DMS53 treated with DMSO at 0.1 percent for 48 hours (cell line): ENCODE measurements around the gene PDXDC1.
A peak's percentile ranks its signal among the peaks of the same experiment; 100 is the strongest.
"Not testable (repeated sequence)": the region's sequence is repeated elsewhere in the genome, so short reads cannot be mapped to it uniquely, and the experiment has no call there.

Experiments
- DNase-seq: peaks from one replicate; lab custom pipeline; 2025; ENCODE audit not compliant: unreplicated experiment; lab: John Stamatoyannopoulos, UW

The PDXDC1 gene

DNA sequence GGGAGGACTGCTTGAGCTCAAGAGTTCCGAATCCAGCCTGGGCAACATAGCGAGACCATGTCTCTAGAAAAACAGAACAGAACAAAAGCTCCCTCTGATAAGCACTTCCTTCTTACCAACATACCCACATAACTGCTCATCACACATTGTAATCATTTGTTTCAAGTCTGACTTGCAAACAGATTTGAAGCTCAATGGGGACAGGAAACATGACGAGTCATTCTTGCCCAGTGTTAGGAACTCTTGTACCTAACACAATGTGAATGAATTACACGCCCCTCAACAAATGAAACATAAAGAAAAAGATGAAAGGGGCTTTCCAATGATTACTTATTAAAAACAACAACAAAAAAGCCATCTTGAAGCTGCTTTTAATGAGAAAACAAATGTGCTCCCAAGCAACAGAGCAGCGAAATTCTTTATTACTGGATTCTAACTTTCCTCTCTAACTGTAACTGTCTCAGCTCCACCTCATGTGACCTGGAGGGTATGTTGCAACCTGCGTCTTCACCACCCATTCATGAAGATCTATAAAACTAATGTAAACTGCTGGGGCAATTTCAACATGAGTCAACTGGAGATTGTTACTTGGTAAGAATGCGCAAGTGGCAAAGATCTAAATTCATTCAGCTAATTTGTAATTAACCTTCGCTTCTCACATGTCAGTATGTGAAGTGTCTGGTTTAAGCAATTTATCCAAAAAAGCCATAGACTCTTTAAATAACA is 87.4 kb downstream of the PDXDC1 start:
- DNase-seq = not testable (repeated sequence)

DNA sequence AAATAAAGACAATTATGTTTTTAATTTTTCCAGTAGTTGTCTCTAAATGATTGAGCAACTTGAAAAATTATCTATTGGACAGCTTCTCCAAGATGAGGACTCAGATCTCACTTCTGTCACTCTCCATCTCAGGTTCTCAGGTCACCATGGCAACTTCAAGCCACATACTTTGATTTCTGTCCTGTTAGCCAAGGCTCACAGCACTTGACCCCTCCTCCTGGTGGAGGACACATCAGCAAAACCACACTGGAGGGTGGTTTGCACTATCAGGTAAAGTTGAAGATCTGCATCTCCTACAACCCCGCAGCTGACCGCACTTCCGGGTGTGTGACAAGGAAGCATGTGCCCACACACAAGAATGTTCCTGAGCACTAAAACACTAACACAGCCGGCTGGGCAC is 91.1 kb downstream of the PDXDC1 start:
- not testable (repeated sequence) for DNase-seq

- not testable (repeated sequence) for DNase-seq
Measured at GRCh38 chr16:15066690-15067089, 91.9 kb downstream of the PDXDC1 start.

GRCh38 chr16:15071013-15071412 is 96.2 kb downstream of the PDXDC1 start:
- DNase-seq = not testable (repeated sequence)

DNA sequence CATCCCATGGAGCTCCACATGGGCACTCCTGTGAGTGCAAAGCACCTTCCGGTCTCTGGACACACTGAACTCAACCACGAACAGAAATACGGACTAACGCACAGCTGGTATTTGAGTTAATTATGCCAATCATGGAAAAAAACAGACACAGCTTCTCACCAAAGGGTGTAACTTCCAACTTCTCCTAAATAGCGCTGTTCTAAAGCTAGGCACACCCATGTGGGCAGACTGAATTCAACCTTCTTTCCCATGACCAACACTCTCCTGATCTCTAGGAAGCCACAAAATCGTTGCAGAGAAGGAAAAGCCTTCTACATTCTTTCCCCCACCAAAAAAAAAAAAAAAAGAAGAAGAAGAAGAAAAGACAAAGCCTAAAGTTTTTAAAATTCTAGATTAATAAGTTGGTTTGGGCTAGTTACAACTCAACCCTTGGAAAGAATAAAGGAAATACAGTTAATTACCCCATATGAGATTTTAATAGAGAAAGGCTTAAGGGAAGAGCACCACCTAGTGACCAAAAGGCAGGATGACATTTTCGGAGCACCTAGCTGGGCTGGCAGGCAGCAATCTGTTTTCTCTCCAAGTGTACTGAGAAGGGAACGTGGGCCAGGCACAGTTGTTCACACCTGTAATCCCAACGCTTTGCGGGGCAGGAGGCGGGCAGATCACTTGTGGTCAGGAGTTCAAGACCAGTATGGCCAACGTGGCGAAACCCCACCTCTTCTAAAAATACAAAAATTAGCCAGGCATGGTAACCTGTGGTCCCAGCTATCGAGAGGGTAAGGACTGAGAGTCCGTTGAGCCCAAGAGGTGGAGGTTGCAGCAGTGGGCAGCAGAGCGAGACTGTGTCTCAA is 97.3 kb downstream of the PDXDC1 start:
- not testable (repeated sequence) for DNase-seq

DNA sequence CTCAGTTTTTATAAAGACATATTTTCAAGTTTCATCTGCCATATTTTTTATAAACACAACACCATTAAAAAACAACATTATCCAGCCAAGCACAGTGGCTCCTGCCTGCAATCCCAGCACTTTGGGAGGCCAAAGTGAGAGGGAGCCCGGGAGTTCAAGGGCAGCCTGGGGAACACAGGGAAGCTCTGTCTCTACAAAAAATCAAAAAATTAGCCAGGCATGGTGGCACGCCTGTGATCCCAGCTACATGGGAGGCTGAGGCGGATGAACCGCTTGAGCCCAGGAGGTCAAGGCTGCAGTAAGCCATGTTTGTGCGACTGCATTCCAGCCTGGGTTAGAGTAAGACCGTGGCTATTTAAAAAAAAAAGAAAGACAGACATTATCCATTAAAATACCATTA is 98.3 kb downstream of the PDXDC1 start:
- DNase-seq = no peak

DNA sequence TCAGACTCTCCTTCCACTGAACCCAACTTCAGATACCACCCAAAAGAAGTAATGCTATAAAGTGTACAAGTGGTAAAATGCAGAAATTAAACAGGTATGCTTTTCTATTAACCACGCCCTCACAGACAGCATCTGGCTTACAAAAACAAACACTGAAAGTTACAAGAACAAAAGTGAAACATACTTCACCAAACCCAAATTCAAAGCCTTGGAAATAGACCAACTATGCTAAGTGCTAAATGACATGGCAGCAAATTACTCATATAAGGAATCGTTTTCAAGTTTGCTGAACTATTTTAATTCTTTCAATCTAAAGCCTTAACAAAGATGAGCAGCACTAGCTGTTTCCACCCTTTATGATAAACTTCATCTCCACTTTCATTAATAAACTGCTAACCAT is 101.3 kb downstream of the PDXDC1 start:
- DNase-seq = not testable (repeated sequence)

- DNase-seq = not testable (repeated sequence)
Measured at GRCh38 chr16:15080883-15081282, 106.1 kb downstream of the PDXDC1 start.

DNA sequence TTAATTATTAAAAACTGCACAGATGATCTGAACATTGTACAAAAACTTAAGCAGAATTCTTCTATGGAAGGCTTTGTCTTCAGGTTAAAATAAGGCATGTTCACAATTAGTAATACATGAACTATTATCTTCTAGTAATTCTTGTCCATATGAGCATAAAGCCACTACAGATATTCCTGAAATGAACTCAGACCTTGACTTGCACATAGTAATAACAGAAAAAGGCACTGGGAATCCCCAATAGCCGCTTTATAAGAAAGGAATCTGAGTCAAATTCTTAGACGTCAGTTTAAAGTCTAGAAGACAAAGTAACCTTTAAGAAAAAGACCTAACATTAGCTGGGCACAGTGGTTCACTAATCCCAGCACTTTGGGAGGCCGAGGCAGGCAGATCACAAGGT is 108.0 kb downstream of the PDXDC1 start:
- DNase-seq = not testable (repeated sequence)

DNA sequence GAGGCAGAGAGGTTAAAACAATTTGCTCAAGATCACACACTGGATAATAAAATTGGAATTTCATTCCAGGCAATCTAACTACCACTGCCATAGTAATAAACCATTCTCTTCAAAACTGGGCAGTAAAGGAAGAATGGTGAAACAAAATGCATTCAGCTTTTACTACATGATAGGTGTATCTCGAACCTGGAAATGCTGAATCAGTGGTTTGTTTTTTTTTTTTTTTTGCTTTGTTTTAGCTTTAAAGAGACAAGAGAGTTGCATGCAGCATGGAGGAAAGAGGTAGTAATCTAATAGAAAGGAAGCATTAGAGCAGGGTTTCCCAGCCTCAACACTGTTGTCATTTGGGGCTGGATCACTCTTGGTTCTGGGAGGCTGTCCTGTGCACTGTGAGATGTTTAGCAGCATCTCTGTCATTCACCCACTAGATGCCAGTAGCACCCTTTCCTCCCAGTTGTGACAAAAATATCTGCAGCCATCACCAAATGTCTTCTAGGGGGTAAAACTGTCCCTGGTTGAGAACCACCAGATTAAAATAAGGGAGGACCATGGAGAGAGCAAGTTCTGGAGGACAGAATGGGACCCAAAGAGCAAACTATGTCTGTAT is 115.9 kb downstream of the PDXDC1 start:
- not testable (repeated sequence) for DNase-seq

GRCh38 chr16:15093571-15093954 is 118.7 kb downstream of the PDXDC1 start:
- not testable (repeated sequence) for DNase-seq

GRCh38 chr16:15093955-15094827 is 119.4 kb downstream of the PDXDC1 start, which contains the start of gene RRN3:
RRN3 (minus strand) TSS chr16:15094272; CDS start chr16:15094233, 39 bp downstream.
- DNase-seq = peak; percentile 55

- DNase-seq = not testable (repeated sequence)
Measured at GRCh38 chr16:15096583-15096972, 121.8 kb downstream of the PDXDC1 start.

- DNase-seq = not testable (repeated sequence)
Measured at GRCh38 chr16:15099366-15099909, 124.6 kb downstream of the PDXDC1 start.

GRCh38 chr16:15100372-15100987 is 125.7 kb downstream of the PDXDC1 start:
- not testable (repeated sequence) for DNase-seq

GRCh38 chr16:15127641-15128425 is 153.0 kb downstream of the PDXDC1 start:
- not testable (repeated sequence) for DNase-seq

DNA sequence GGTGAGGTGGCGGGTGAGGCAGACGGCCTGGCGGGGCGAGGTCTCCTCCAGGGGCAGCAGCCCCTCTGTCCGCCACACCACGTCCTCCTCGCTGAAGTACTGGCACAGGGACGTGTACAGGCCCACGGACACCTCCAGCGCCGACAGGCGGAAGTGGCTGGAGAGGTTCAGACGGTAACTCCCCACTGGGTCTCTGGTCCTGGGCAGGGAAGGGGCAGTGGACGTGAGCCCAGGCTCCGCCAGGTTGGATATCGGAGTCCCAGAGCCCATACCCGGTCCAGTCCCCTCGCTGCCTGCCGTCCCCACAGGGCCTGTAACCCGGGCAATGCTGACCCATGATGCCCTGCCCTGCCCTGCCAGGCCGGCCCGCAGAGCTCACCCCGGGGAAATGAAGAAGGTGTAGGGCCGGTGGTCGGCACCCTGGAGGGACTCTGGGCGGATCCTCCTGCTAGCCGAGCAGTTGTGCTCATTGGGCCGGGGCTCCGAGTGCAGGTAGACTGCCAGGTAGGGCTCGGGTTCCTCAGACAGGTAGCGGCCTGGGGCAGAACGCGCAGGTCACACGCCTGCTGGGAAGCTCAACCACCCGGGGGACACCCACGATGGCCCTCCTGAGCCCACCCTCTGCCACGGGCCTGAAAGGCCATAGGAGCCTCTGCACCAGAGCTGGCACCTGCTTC is 155.6 kb downstream of the PDXDC1 start:
- DNase-seq = not testable (repeated sequence)

DNA sequence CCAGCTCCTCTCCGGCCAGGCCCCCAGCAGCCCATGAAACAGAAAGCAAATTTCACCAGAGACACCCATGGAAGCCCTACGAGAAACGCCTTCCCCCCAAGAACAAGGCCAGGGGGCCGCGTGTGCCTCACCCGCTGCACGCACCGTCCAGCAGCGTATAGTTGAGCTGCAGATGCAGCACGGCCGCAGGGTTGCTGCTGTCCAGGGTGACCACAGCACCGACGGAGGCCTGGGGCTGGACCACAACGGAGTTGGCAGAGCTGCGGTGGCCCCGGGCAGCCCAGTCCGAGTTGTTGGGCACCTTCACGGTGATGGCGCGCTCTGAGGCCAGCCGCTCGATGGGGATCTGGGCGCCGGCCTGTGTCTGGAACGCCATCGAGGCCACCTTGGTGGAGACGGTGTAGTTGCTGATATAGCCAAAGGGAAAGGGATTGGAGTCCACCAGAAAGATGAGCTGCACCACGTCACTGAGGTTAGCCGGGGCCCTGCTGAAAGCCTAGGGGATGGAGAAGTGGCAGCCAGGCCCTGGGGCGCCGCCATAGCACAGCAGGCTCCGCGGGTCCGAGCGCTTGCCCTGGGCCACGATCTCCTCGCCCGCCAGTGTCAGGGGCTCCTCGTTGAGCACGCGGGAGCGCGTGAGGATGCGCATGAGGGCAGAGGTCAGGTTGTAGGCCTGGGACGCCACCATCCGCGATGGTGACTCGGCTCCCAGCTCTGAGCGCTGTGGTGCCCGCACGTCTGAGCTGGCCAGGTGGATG is 156.3 kb downstream of the PDXDC1 start:
- not testable (repeated sequence) for DNase-seq
